HepG2 (cell line): ENCODE measurements around the gene TRIM8. TPM values are rescaled to one million over a fixed set of nuclear protein-coding genes. Genes with fewer than 3 reads are reported as not detected.
A peak's percentile ranks its signal among the peaks of the same experiment; 100 is the strongest.

ENCODE experiments used
- E2F1 ChIP-seq: sonication (generic); formaldehyde crosslinking; IDR thresholded peaks from 2 replicates; pipeline ENCODE4 v1.5.0; 2020; ENCODE audit warnings: missing genetic modification reagents
- ELF3 ChIP-seq: IDR thresholded peaks from 2 replicates; pipeline ENCODE4 v1.6.1; 2016; ENCODE audit warnings: missing genetic modification reagents, missing compliant biosample characterization
- HIVEP1 ChIP-seq: sonication (generic); formaldehyde crosslinking; IDR thresholded peaks from 2 replicates; pipeline ENCODE4 v1.4.0; 2020; ENCODE audit warnings: mild to moderate bottlenecking, missing genetic modification reagents
- MED13 ChIP-seq: sonication (generic); formaldehyde crosslinking; IDR thresholded peaks from 2 replicates; pipeline ENCODE4 v1.5.0; 2020; ENCODE audit warnings: missing genetic modification reagents
- MEIS1 ChIP-seq: sonication (generic); formaldehyde crosslinking; IDR thresholded peaks from 2 replicates; pipeline ENCODE4 v1.9.0; 2021; ENCODE audit warnings: mild to moderate bottlenecking, missing genetic modification reagents, moderate library complexity, borderline replicate concordance
- MIER2 ChIP-seq: IDR thresholded peaks from 2 replicates; pipeline ENCODE4 v1.6.1; 2016; ENCODE audit warnings: missing biosample characterization, missing genetic modification reagents
- NBN ChIP-seq: fragments of 450-650 bp; conservative IDR thresholded peaks from 2 replicates; pipeline ENCODE4 v1.6.1; 2017
- POLR2G ChIP-seq: fragments of 200-400 bp; formaldehyde crosslinking; IDR thresholded peaks from 2 replicates; pipeline ENCODE4 v1.6.1; 2018; ENCODE audit warnings: mild to moderate bottlenecking, low read depth, low read length, moderate library complexity
- RNF2 ChIP-seq: fragments of 450-650 bp; conservative IDR thresholded peaks from 2 replicates; pipeline ENCODE4 v1.6.1; 2016; ENCODE audit warnings: low read depth
- TBX3 ChIP-seq: fragments of 450-650 bp; IDR thresholded peaks from 2 replicates; pipeline ENCODE4 v1.6.1; 2017; ENCODE audit warnings: antibody characterized with exemption, mild to moderate bottlenecking, inconsistent platforms, borderline replicate concordance
- TCF12 ChIP-seq, 2 experiments: fragments of 450-650 bp in 1 of 2; sonication (generic) in 1 of 2; formaldehyde crosslinking in 1 of 2; IDR thresholded peaks; 2 replicates each; pipeline versions ENCODE4 v1.6.1 to v1.8.0; 2017 to 2022; ENCODE audit warnings: antibody characterized with exemption in 1 of 2, mild to moderate bottlenecking in 1 of 2, missing genetic modification reagents in 1 of 2, moderate library complexity in 1 of 2
- TCF7L2 ChIP-seq: IDR thresholded peaks from 2 replicates; pipeline ENCODE4 v1.6.1; 2011; ENCODE audit warnings: mild to moderate bottlenecking, low read depth, low read length, moderate library complexity
- ZMYM2 ChIP-seq: sonication (generic); formaldehyde crosslinking; IDR thresholded peaks from 2 replicates; pipeline ENCODE4 v1.8.0; 2022; ENCODE audit warnings: mild to moderate bottlenecking, missing genetic modification reagents
- ZNF562 ChIP-seq: sonication (generic); formaldehyde crosslinking; IDR thresholded peaks from 2 replicates; pipeline ENCODE4 v1.8.0; 2022; ENCODE audit warnings: missing genetic modification reagents, borderline replicate concordance
- ZNF761 ChIP-seq: sonication (generic); formaldehyde crosslinking; conservative IDR thresholded peaks from 2 replicates; pipeline ENCODE4 v1.4.0; 2020; ENCODE audit warnings: mild to moderate bottlenecking, missing genetic modification reagents
- polyA plus RNA-seq, 8 experiments: library from polyadenylated mRNA; depleted of rRNA in 3 of 8; stranded (reverse) in 7 of 8; unstranded in 1 of 8; fragments of >200 nt; fragmentation: Illumina TruSeq in 4 of 8; extraction: Trizol in 4 of 8; gene quantifications; 2 replicates each; pipeline versions ENCODE4 v1.2.1 to v1.2.3, GENCODE V29; 2011 to 2016; ENCODE audit warnings: low read depth in 4 of 8, missing spikeins in 1 of 8, mixed read lengths in 1 of 8; ENCODE audit not compliant: insufficient read depth in 1 of 8
- total RNA-seq, 5 experiments: library from RNA; depleted of rRNA; stranded (reverse); fragments of >200 nt; fragmentation: Illumina TruSeq; extraction: Trizol; gene quantifications; 2 replicates each; pipeline ENCODE4 v1.2.3, GENCODE V29; 2016; ENCODE audit warnings: low read depth in 1 of 5
- TF ChIP-seq, protein P1 (sequence below): sonication (generic); formaldehyde crosslinking; IDR thresholded peaks from 2 replicates; pipeline ENCODE4 v1.4.0; 2020; ENCODE audit warnings: mild to moderate bottlenecking, missing genetic modification reagents
- TF ChIP-seq, protein P2 (sequence below): IDR thresholded peaks from 2 replicates; pipeline ENCODE4 v1.6.1; 2016; ENCODE audit warnings: low read depth, borderline replicate concordance

TRIM8 gene
- total and polyA plus RNA-seq, 2 of the 13 experiments (the other 11 are each of a cell fraction or from before 2014, with no cell fraction given), result 38.9 to 66.5 TPM

GRCh38 chr10:102660888-102661657 lies 16.8 kb downstream of the TRIM8 start (continued):
- TF ChIP-seq HIVEP1 (CRISPR knock-in tag), result peak; percentile 81
- TF ChIP-seq ZNF761, result 0 out of 2 replicates have a peak, but pooled peaks have one; percentile 62
- peak; percentile 53; the same call in 1 of the 2 replicates for TF ChIP-seq ELF3 (CRISPR knock-in tag)
- no peak for TF ChIP-seq TBX3
- TF ChIP-seq, protein P1, sequence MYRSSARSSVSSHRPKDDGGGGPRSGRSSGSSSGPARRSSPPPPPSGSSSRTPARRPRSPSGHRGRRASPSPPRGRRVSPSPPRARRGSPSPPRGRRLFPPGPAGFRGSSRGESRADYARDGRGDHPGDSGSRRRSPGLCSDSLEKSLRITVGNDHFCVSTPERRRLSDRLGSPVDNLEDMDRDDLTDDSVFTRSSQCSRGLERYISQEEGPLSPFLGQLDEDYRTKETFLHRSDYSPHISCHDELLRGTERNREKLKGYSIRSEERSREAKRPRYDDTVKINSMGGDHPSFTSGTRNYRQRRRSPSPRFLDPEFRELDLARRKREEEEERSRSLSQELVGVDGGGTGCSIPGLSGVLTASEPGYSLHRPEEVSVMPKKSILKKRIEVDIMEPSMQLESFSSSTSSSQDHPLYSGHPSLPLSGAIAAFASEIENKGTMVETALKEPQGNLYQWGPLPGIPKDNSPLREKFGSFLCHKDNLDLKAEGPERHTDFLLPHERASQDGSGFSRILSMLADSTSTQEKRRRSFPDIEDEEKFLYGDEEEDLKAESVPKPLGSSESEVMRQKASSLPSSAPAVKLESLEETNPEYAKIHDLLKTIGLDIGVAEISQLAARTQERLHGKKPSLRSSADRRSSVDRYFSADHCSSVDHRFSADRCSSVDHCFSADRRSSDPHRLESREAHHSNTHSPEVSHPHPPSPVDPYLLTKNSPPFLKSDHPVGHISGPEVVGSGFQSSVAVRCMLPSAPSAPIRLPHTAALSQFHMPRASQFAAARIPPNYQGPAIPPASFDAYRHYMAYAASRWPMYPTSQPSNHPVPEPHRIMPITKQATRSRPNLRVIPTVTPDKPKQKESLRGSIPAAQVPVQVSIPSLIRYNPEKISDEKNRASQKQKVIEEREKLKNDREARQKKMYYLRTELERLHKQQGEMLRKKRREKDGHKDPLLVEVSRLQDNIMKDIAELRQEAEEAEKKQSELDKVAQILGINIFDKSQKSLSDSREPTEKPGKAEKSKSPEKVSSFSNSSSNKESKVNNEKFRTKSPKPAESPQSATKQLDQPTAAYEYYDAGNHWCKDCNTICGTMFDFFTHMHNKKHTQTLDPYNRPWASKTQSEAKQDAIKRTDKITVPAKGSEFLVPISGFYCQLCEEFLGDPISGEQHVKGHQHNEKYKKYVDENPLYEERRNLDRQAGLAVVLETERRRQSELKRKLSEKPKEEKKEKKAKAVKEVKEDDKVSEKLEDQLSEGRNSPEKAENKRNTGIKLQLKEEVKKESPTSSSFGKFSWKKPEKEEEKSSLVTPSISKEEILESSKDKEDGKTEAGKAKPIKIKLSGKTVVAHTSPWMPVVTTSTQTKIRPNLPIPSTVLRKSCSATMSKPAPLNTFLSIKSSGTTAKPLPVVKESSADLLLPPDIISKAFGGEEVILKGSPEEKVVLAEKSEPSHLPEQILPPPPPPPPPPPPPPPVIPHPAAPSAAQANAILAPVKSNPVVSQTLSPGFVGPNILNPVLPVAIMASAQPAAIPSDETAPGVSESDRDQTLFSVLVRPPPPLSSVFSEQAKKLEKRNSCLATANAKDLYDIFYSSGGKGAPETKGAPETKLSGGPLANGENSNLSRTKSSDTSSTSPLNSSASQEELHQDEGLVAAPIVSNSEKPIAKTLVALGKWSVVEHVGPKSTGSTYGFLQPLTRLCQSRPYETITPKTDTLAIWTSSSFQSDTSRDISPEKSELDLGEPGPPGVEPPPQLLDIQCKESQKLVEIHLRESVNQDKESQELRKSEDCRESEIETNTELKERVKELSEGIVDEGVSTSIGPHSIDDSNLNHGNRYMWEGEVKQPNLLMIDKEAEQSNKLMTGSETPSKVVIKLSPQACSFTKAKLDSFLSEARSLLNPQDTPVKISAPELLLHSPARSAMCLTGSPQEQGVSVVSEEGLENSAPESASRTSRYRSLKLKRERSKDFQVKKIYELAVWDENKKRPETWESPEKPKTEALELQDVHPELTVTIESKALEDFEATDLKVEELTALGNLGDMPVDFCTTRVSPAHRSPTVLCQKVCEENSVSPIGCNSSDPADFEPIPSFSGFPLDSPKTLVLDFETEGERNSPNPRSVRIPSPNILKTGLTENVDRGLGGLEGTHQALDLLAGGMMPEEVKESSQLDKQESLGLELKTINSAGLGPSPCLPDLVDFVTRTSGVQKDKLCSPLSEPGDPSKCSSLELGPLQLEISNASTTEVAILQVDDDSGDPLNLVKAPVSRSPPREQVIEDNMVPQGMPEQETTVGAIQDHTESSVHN (CRISPR knock-in tag), result no peak
- TF ChIP-seq RNF2, result no peak
- no peak for TF ChIP-seq E2F1 (CRISPR knock-in tag)
- TF ChIP-seq TCF12 (IDR thresholded peaks at IDR 0.05), result no peak
- TF ChIP-seq TCF12 (CRISPR knock-in tag; IDR thresholded peaks at IDR 0.05), result peak; percentile 61; the same call in 1 of the 2 replicates
- TF ChIP-seq MED13 (CRISPR knock-in tag), result no peak
- peak; percentile 51; the same call in 1 of the 2 replicates for TF ChIP-seq MIER2 (CRISPR knock-in tag)
- no peak; the same call in 1 of the 2 replicates for TF ChIP-seq POLR2G
- peak; percentile 84 for TF ChIP-seq TCF7L2
- peak; percentile 62; the same call in 1 of the 2 replicates for TF ChIP-seq MEIS1 (CRISPR knock-in tag)
- TF ChIP-seq, protein P2, sequence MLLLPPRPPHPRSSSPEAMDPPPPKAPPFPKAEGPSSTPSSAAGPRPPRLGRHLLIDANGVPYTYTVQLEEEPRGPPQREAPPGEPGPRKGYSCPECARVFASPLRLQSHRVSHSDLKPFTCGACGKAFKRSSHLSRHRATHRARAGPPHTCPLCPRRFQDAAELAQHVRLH, result no peak; the same call in 1 of the 2 replicates
- TF ChIP-seq ZNF562 (CRISPR knock-in tag), result no peak
- TF ChIP-seq NBN, result no peak
- no peak for TF ChIP-seq ZMYM2 (CRISPR knock-in tag)
